ENCODE results near the gene SLC44A4. TPM values are rescaled to one million over a fixed set of nuclear protein-coding genes. Genes with fewer than 3 reads are reported as not detected.

Gene SLC44A4
- total RNA-seq, 5 donors from 2014 or later (not counting 1 experiment from before 2014, with no cell fraction given), result 0.13 to 0.96 (median 0.57) TPM; not detected in 2

DNA sequence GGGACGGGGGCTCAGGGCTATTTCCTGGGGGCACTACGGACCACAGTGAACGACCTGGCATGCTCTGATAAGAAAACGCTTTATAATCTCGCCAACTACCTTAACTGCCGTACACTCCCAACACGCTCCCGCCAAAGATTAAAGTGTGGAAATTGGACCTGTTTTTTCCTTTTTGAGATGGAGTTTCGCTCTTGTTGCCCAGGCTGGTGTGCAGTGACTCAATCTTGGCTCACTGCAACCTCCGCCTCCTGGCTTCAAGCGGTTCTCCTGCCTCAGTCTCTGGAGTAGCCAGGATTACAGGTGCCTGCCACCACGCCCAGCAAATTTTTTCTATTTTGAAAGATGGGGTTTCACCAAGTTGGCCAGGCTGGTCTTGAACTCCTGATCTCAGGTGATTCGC, 346 bp upstream of the SLC44A4 start:
- Mint-ChIP-seq H3K36me3 (peaks cover 31% of the 10 kb centered on the region), H3K9me3 (no peaks in the 10 kb centered on the region), H3K4me3 (no peak overlapping the region), H3K27ac (no peak overlapping the region), H3K27me3 (no peaks in the 10 kb centered on the region), H3K4me1 (peaks cover 0 to 5% (median 0%) of the 10 kb centered on the region in 3 donors)
- Histone ChIP-seq H3K27ac (ENCODE audit: low read length) (no peak overlapping the region), H3K27me3 (replicated peaks in 1 of 2; ENCODE audit: control insufficient read depth in 2 of 2, extremely low read depth in 1 of 2, insufficient read depth in 2 of 2, low read length in 1 of 2) (peaks cover 0 to 3% of the 10 kb centered on the region in 2 experiments), H3K9me3 (no peaks in the 10 kb centered on the region), H3K4me3 (ENCODE audit: control insufficient read depth in 1 of 2, extremely low read depth in 1 of 2, low read length in 1 of 2) (no peak overlapping the region), H3K36me3 (ENCODE audit: control insufficient read depth in 2 of 2, extremely low read depth in 1 of 2, insufficient read depth in 1 of 2, low read length in 1 of 2) (peaks cover 16 to 42% of the 10 kb centered on the region in 2 donors), H3K4me1 (ENCODE audit: control insufficient read depth in 1 of 2, extremely low read depth in 1 of 2, insufficient read depth in 2 of 2, low read length in 2 of 2) (no peaks in the 10 kb centered on the region)
- CTCF ChIA-PET, result no interaction called here
- POLR2A ChIA-PET, result no interaction called here
- ATAC-seq (replicated peaks in 1 of 4), result no peak
- WGBS (ENCODE audit: insufficient coverage), result 85% methylated on average over 7 of the region's 13 CpGs
- no peak for DNase-seq

GRCh38 chr6:31878222-31878621, 575 bp downstream of the SLC44A4 start:
- Mint-ChIP-seq H3K36me3 (peaks cover 31% of the 10 kb centered on the region), H3K4me3 (no peak overlapping the region), H3K27me3 (no peaks in the 10 kb centered on the region), H3K9me3 (no peaks in the 10 kb centered on the region), H3K4me1 (peaks cover 0 to 5% (median 0%) of the 10 kb centered on the region in 3 donors), H3K27ac (no peak overlapping the region)
- 94% methylated on average over 3 of the region's 3 CpGs for WGBS (ENCODE audit: insufficient coverage)
- H3K4me1 ChIP-seq (ENCODE audit: control insufficient read depth in 1 of 2, extremely low read depth in 1 of 2, insufficient read depth in 2 of 2, low read length in 2 of 2), result no peaks in the 10 kb centered on the region
- no peak overlapping the region for H3K27ac ChIP-seq (ENCODE audit: low read length)
- POLR2A ChIA-PET, result no interaction called here
- no peak overlapping the region for H3K4me3 ChIP-seq (ENCODE audit: control insufficient read depth in 1 of 2, extremely low read depth in 1 of 2, low read length in 1 of 2)
- no peak for ATAC-seq (replicated peaks in 1 of 4)
- CTCF ChIA-PET, result no interaction called here
- H3K9me3 ChIP-seq, result no peaks in the 10 kb centered on the region
- H3K36me3 ChIP-seq (ENCODE audit: control insufficient read depth in 2 of 2, extremely low read depth in 1 of 2, insufficient read depth in 1 of 2, low read length in 1 of 2), result peaks cover 11 to 34% of the 10 kb centered on the region in 2 donors
- DNase-seq, result no peak
- H3K27me3 ChIP-seq (replicated peaks in 1 of 2; ENCODE audit: control insufficient read depth in 2 of 2, extremely low read depth in 1 of 2, insufficient read depth in 2 of 2, low read length in 1 of 2), result peaks cover 0 to 3% of the 10 kb centered on the region in 2 experiments

- peak overlapping the region in 1 of 2 donors; percentile 22 for H3K27ac Mint-ChIP-seq
These were observed 1.1 kb downstream of the SLC44A4 start for GRCh38 chr6:31877651-31878161.

GRCh38 chr6:31877125-31877650, 1.6 kb downstream of the SLC44A4 start:
- H3K4me1 ChIP-seq (ENCODE audit: control insufficient read depth in 1 of 2, extremely low read depth in 1 of 2, insufficient read depth in 2 of 2, low read length in 2 of 2), result no peaks in the 10 kb centered on the region
- no peak overlapping the region for H3K4me3 ChIP-seq (ENCODE audit: control insufficient read depth in 1 of 2, extremely low read depth in 1 of 2, low read length in 1 of 2)
- POLR2A ChIA-PET, result interaction anchor here in 1 of 2 donors (0.6 kb wide), 1 partner anchor 30 kb away, joined by 6 read pairs; no protein-coding TSS in a partner anchor
- H3K9me3 Mint-ChIP-seq, result no peaks in the 10 kb centered on the region
- no peak for DNase-seq
- no peak overlapping the region for H3K27ac ChIP-seq (ENCODE audit: low read length)
- no peak overlapping the region for H3K4me3 Mint-ChIP-seq
- peaks cover 21% of the 10 kb centered on the region for H3K36me3 Mint-ChIP-seq
- 80% methylated on average over 2 of the region's 3 CpGs for WGBS (ENCODE audit: insufficient coverage)
- peaks cover 0 to 5% (median 0%) of the 10 kb centered on the region in 3 donors for H3K4me1 Mint-ChIP-seq
- no peaks in the 10 kb centered on the region for H3K9me3 ChIP-seq
- peaks cover 0 to 3% of the 10 kb centered on the region in 2 experiments for H3K27me3 ChIP-seq (replicated peaks in 1 of 2; ENCODE audit: control insufficient read depth in 2 of 2, extremely low read depth in 1 of 2, insufficient read depth in 2 of 2, low read length in 1 of 2)
- peak overlapping the region in 1 of 2 donors; percentile 22 for H3K27ac Mint-ChIP-seq
- CTCF ChIA-PET, result no interaction called here
- H3K27me3 Mint-ChIP-seq, result no peaks in the 10 kb centered on the region
- ATAC-seq (replicated peaks in 1 of 4), result no peak
- H3K36me3 ChIP-seq (ENCODE audit: control insufficient read depth in 2 of 2, extremely low read depth in 1 of 2, insufficient read depth in 1 of 2, low read length in 1 of 2), result peaks cover 7 to 24% of the 10 kb centered on the region in 2 donors

More at GRCh38 chr6:31877651-31878161, 1.1 kb downstream of the SLC44A4 start:
- Mint-ChIP-seq H3K9me3 (no peaks in the 10 kb centered on the region), H3K27me3 (no peaks in the 10 kb centered on the region), H3K4me1 (peaks cover 0 to 5% (median 0%) of the 10 kb centered on the region in 3 donors), H3K4me3 (no peak overlapping the region), H3K36me3 (peaks cover 26% of the 10 kb centered on the region)
- no peak for DNase-seq
- peaks cover 9 to 29% of the 10 kb centered on the region in 2 donors for H3K36me3 ChIP-seq (ENCODE audit: control insufficient read depth in 2 of 2, extremely low read depth in 1 of 2, insufficient read depth in 1 of 2, low read length in 1 of 2)
- no peaks in the 10 kb centered on the region for H3K9me3 ChIP-seq
- no peak overlapping the region for H3K4me3 ChIP-seq (ENCODE audit: control insufficient read depth in 1 of 2, extremely low read depth in 1 of 2, low read length in 1 of 2)
- no peaks in the 10 kb centered on the region for H3K4me1 ChIP-seq (ENCODE audit: control insufficient read depth in 1 of 2, extremely low read depth in 1 of 2, insufficient read depth in 2 of 2, low read length in 2 of 2)
- ChIA-PET POLR2A (no interaction called here), CTCF (no interaction called here)
- H3K27me3 ChIP-seq (replicated peaks in 1 of 2; ENCODE audit: control insufficient read depth in 2 of 2, extremely low read depth in 1 of 2, insufficient read depth in 2 of 2, low read length in 1 of 2), result peaks cover 0 to 3% of the 10 kb centered on the region in 2 experiments
- ATAC-seq (replicated peaks in 1 of 4), result no peak
- no peak overlapping the region for H3K27ac ChIP-seq (ENCODE audit: low read length)
- 97% methylated on average over 7 of the region's 10 CpGs for WGBS (ENCODE audit: insufficient coverage)

- Mint-ChIP-seq H3K36me3 (peaks cover 15% of the 10 kb centered on the region), H3K27me3 (no peaks in the 10 kb centered on the region), H3K27ac (no peak overlapping the region), H3K9me3 (no peaks in the 10 kb centered on the region), H3K4me3 (no peak overlapping the region), H3K4me1 (peaks cover 0 to 2% (median under 1%) of the 10 kb centered on the region in 3 donors)
- peaks cover 0 to under 1% of the 10 kb centered on the region in 2 experiments for H3K4me1 ChIP-seq (ENCODE audit: control insufficient read depth in 1 of 2, extremely low read depth in 1 of 2, insufficient read depth in 2 of 2, low read length in 2 of 2)
- H3K27ac ChIP-seq (ENCODE audit: low read length), result no peak overlapping the region
- H3K36me3 ChIP-seq (ENCODE audit: control insufficient read depth in 2 of 2, extremely low read depth in 1 of 2, insufficient read depth in 1 of 2, low read length in 1 of 2), result peaks cover 7 to 18% of the 10 kb centered on the region in 2 donors
- H3K27me3 ChIP-seq (replicated peaks in 1 of 2; ENCODE audit: control insufficient read depth in 2 of 2, extremely low read depth in 1 of 2, insufficient read depth in 2 of 2, low read length in 1 of 2), result peaks cover 0 to 3% of the 10 kb centered on the region in 2 experiments
- POLR2A ChIA-PET, result no interaction called here
- no peaks in the 10 kb centered on the region for H3K9me3 ChIP-seq
- DNase-seq (no peak), ATAC-seq (replicated peaks in 1 of 4) (no peak)
- H3K4me3 ChIP-seq (ENCODE audit: control insufficient read depth in 1 of 2, extremely low read depth in 1 of 2, low read length in 1 of 2), result no peak overlapping the region
- no CpG with 5 or more reads among the region's 7 CpGs for WGBS (ENCODE audit: insufficient coverage)
- CTCF ChIA-PET, result no interaction called here
These were observed 2.4 kb downstream of the SLC44A4 start for GRCh38 chr6:31876357-31876756.

DNA sequence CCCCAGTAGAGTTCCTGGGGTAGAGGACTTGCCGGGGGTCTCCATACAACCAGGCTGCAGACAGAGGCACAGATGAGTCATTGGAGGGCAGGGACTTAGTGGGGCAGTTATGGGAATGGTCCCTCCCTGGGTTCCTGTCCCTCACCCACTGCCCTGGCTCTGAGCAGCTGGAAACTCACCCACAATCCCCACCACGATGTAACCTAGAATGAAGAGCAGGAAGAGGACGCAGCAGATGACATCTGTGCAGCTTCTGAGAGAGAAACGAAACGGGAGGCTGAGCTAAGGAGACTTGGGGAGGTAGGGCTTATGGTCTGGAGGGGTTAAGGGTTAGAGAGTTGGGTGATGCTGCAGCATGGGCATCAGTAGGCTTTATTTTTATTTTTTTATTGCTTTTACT, 2.9 kb downstream of the SLC44A4 start:
- WGBS (ENCODE audit: insufficient coverage), result 38% methylated on average over 2 of the region's 5 CpGs
- no peak overlapping the region for H3K4me3 ChIP-seq (ENCODE audit: control insufficient read depth in 1 of 2, extremely low read depth in 1 of 2, low read length in 1 of 2)
- no peaks in the 10 kb centered on the region for H3K9me3 ChIP-seq
- Mint-ChIP-seq H3K27me3 (no peaks in the 10 kb centered on the region), H3K9me3 (no peaks in the 10 kb centered on the region), H3K4me3 (no peak overlapping the region), H3K4me1 (peaks cover 0 to 5% (median 2%) of the 10 kb centered on the region in 3 donors), H3K36me3 (peaks cover 10% of the 10 kb centered on the region), H3K27ac (no peak overlapping the region)
- no peak overlapping the region for H3K27ac ChIP-seq (ENCODE audit: low read length)
- CTCF ChIA-PET, result no interaction called here
- ATAC-seq (replicated peaks in 1 of 4) (no peak), DNase-seq (no peak)
- POLR2A ChIA-PET, result no interaction called here
- peaks cover 0 to 3% of the 10 kb centered on the region in 2 experiments for H3K27me3 ChIP-seq (replicated peaks in 1 of 2; ENCODE audit: control insufficient read depth in 2 of 2, extremely low read depth in 1 of 2, insufficient read depth in 2 of 2, low read length in 1 of 2)
- peaks cover 0 to 5% of the 10 kb centered on the region in 2 experiments for H3K4me1 ChIP-seq (ENCODE audit: control insufficient read depth in 1 of 2, extremely low read depth in 1 of 2, insufficient read depth in 2 of 2, low read length in 2 of 2)
- H3K36me3 ChIP-seq (ENCODE audit: control insufficient read depth in 2 of 2, extremely low read depth in 1 of 2, insufficient read depth in 1 of 2, low read length in 1 of 2), result peaks cover 7 to 14% of the 10 kb centered on the region in 2 donors
